Astrocyte (in vitro differentiated cells and primary cell): ENCODE results near the gene CLN5.

ENCODE experiments used
- CTCF ChIP-seq: IDR thresholded peaks from 2 replicates; pipeline ENCODE4 v1.5.1; 2011; ENCODE audit warnings: low read depth, mild to moderate bottlenecking, inconsistent platforms, low read length, moderate library complexity; ENCODE audit not compliant: insufficient read depth
- EZH2 ChIP-seq: IDR thresholded peaks from 2 replicates; pipeline ENCODE4 v1.6.1; 2012; ENCODE audit warnings: mild to moderate bottlenecking, low read length, inconsistent platforms; ENCODE audit not compliant: insufficient read depth

GRCh38 chr13:76953968-76954367, 37.9 kb upstream of the CLN5 start:
- TF ChIP-seq CTCF (no peak), EZH2 (no peak)
